ENCODE measurements around the gene GALK2.

Gene GALK2

GRCh38 chr15:49235446-49236124, 65.5 kb downstream of the GALK2 start:
- Histone ChIP-seq H3K27me3 (ENCODE audit: low read length) (no peaks in the 10 kb centered on the region), H3F3A (ENCODE audit: insufficient read depth) (no peaks in the 10 kb centered on the region), H3K4me2 (ENCODE audit: low read depth, low read length, poor library complexity, severe bottlenecking) (no peak overlapping the region), H2AFZ (ENCODE audit: low read depth, low read length, severe bottlenecking) (no peak overlapping the region), H3K9me2 (replicated peaks; ENCODE audit: insufficient read depth, low read length) (no peaks in the 10 kb centered on the region), H4K20me1 (ENCODE audit: low read depth, low read length) (no peaks in the 10 kb centered on the region), H3K36me3 (ENCODE audit: low read length) (no peaks in the 10 kb centered on the region), H3K79me2 (ENCODE audit: insufficient read depth, low read length) (no peaks in the 10 kb centered on the region), H3K9ac (ENCODE audit: low read length) (no peak overlapping the region), H3K4me3 (ENCODE audit: insufficient read depth, low read length, poor library complexity, severe bottlenecking) (no peak overlapping the region), H3K9me3 (ENCODE audit: insufficient read depth, low read length) (no peaks in the 10 kb centered on the region), H3K27ac (ENCODE audit: low read depth, low read length) (no peak overlapping the region)
- TF ChIP-seq CTCF (IDR thresholded peaks at IDR 0.05; ENCODE audit: insufficient read depth, low read length, poor library complexity, severe bottlenecking) (peak; percentile 51), EZH2phosphoT487 (conservative IDR thresholded peaks at IDR 0.05; ENCODE audit: low read length) (no peak)

GRCh38 chr15:49236869-49237268, 66.8 kb downstream of the GALK2 start:
- Histone ChIP-seq H2AFZ (ENCODE audit: low read depth, low read length, severe bottlenecking) (no peak overlapping the region), H3K9ac (ENCODE audit: low read length) (no peak overlapping the region), H3K9me3 (ENCODE audit: insufficient read depth, low read length) (no peaks in the 10 kb centered on the region), H3K27me3 (ENCODE audit: low read length) (no peaks in the 10 kb centered on the region), H3K27ac (ENCODE audit: low read depth, low read length) (no peak overlapping the region), H3K9me2 (replicated peaks; ENCODE audit: insufficient read depth, low read length) (no peaks in the 10 kb centered on the region), H3K4me2 (ENCODE audit: low read depth, low read length, poor library complexity, severe bottlenecking) (no peak overlapping the region), H3K4me3 (ENCODE audit: insufficient read depth, low read length, poor library complexity, severe bottlenecking) (no peak overlapping the region), H4K20me1 (ENCODE audit: low read depth, low read length) (no peaks in the 10 kb centered on the region), H3F3A (ENCODE audit: insufficient read depth) (no peaks in the 10 kb centered on the region), H3K36me3 (ENCODE audit: low read length) (no peaks in the 10 kb centered on the region), H3K79me2 (ENCODE audit: insufficient read depth, low read length) (no peaks in the 10 kb centered on the region)
- TF ChIP-seq EZH2phosphoT487 (conservative IDR thresholded peaks at IDR 0.05; ENCODE audit: low read length), result no peak
- no peak for TF ChIP-seq CTCF (IDR thresholded peaks at IDR 0.05; ENCODE audit: insufficient read depth, low read length, poor library complexity, severe bottlenecking)

- no peak overlapping the region for H3K4me3 ChIP-seq (ENCODE audit: insufficient read depth, low read length, poor library complexity, severe bottlenecking)
- no peak overlapping the region for H3K9ac ChIP-seq (ENCODE audit: low read length)
- no peaks in the 10 kb centered on the region for H3K9me2 ChIP-seq (replicated peaks; ENCODE audit: insufficient read depth, low read length)
- no peaks in the 10 kb centered on the region for H4K20me1 ChIP-seq (ENCODE audit: low read depth, low read length)
- H3K36me3 ChIP-seq (ENCODE audit: low read length), result no peaks in the 10 kb centered on the region
- H2AFZ ChIP-seq (ENCODE audit: low read depth, low read length, severe bottlenecking), result no peak overlapping the region
- no peaks in the 10 kb centered on the region for H3K9me3 ChIP-seq (ENCODE audit: insufficient read depth, low read length)
- no peak overlapping the region for H3K4me2 ChIP-seq (ENCODE audit: low read depth, low read length, poor library complexity, severe bottlenecking)
- H3K79me2 ChIP-seq (ENCODE audit: insufficient read depth, low read length), result no peaks in the 10 kb centered on the region
- TF ChIP-seq EZH2phosphoT487 (conservative IDR thresholded peaks at IDR 0.05; ENCODE audit: low read length), result no peak
- no peaks in the 10 kb centered on the region for H3K27me3 ChIP-seq (ENCODE audit: low read length)
- no peak overlapping the region for H3K27ac ChIP-seq (ENCODE audit: low read depth, low read length)
- no peaks in the 10 kb centered on the region for H3F3A ChIP-seq (ENCODE audit: insufficient read depth)
These were observed 68.3 kb downstream of the GALK2 start for GRCh38 chr15:49238342-49238741.

- Histone ChIP-seq H3K27ac (ENCODE audit: low read depth, low read length) (no peak overlapping the region), H3K4me3 (ENCODE audit: insufficient read depth, low read length, poor library complexity, severe bottlenecking) (no peak overlapping the region), H3K9me3 (ENCODE audit: insufficient read depth, low read length) (no peaks in the 10 kb centered on the region), H2AFZ (ENCODE audit: low read depth, low read length, severe bottlenecking) (no peak overlapping the region), H4K20me1 (ENCODE audit: low read depth, low read length) (no peaks in the 10 kb centered on the region), H3F3A (ENCODE audit: insufficient read depth) (no peaks in the 10 kb centered on the region), H3K9ac (ENCODE audit: low read length) (no peak overlapping the region), H3K9me2 (replicated peaks; ENCODE audit: insufficient read depth, low read length) (no peaks in the 10 kb centered on the region), H3K36me3 (ENCODE audit: low read length) (no peaks in the 10 kb centered on the region), H3K4me2 (ENCODE audit: low read depth, low read length, poor library complexity, severe bottlenecking) (no peak overlapping the region), H3K27me3 (ENCODE audit: low read length) (no peaks in the 10 kb centered on the region), H3K79me2 (ENCODE audit: insufficient read depth, low read length) (no peaks in the 10 kb centered on the region)
- TF ChIP-seq EZH2phosphoT487 (conservative IDR thresholded peaks at IDR 0.05; ENCODE audit: low read length) (no peak), CTCF (IDR thresholded peaks at IDR 0.05; ENCODE audit: insufficient read depth, low read length, poor library complexity, severe bottlenecking) (no peak)
These were observed 69.1 kb downstream of the GALK2 start for GRCh38 chr15:49239105-49239504.
